Measurements from ENCODE around the gene WRAP53.

The WRAP53 gene

GRCh38 chr17:7750321-7750821, 62.1 kb downstream of the WRAP53 start:
- no peak overlapping the region for H3K4me2 ChIP-seq (ENCODE audit: low read depth, low read length, poor library complexity, severe bottlenecking)
- TF ChIP-seq CTCF (conservative IDR thresholded peaks at IDR 0.05; ENCODE audit: low read length) (no peak), EZH2phosphoT487 (IDR thresholded peaks at IDR 0.05; ENCODE audit: borderline replicate concordance) (no peak)
- H4K20me1 ChIP-seq (ENCODE audit: insufficient read depth, low read length, poor library complexity, severe bottlenecking): no peaks in the 10 kb centered on the region
- no peaks in the 10 kb centered on the region for H3K79me2 ChIP-seq (ENCODE audit: insufficient read depth, low read length)
- no peak overlapping the region for H2AFZ ChIP-seq (ENCODE audit: low read length)
- H3K9me3 ChIP-seq (ENCODE audit: insufficient read depth, low read depth, low read length): no peaks in the 10 kb centered on the region
- no peaks in the 10 kb centered on the region for H3K4me1 ChIP-seq (ENCODE audit: insufficient read depth, low read length, poor library complexity, severe bottlenecking)
- no peak overlapping the region for H3K9ac ChIP-seq (ENCODE audit: low read depth, low read length, poor library complexity, severe bottlenecking)
- no peaks in the 10 kb centered on the region for H3F3A ChIP-seq (ENCODE audit: low read depth)
- H3K9me2 ChIP-seq (replicated peaks; ENCODE audit: low read depth, low read length): no peaks in the 10 kb centered on the region
- H3K4me3 ChIP-seq (ENCODE audit: low read length, poor library complexity, severe bottlenecking): no peak overlapping the region
- no peaks in the 10 kb centered on the region for H3K36me3 ChIP-seq (ENCODE audit: insufficient read depth, low read length)
- H3K27me3 ChIP-seq (ENCODE audit: insufficient read depth, low read length, poor library complexity, severe bottlenecking): no peaks in the 10 kb centered on the region

All from Loucy (cell line).